Measurements from ENCODE around the gene AHSA1.

The AHSA1 gene

DNA sequence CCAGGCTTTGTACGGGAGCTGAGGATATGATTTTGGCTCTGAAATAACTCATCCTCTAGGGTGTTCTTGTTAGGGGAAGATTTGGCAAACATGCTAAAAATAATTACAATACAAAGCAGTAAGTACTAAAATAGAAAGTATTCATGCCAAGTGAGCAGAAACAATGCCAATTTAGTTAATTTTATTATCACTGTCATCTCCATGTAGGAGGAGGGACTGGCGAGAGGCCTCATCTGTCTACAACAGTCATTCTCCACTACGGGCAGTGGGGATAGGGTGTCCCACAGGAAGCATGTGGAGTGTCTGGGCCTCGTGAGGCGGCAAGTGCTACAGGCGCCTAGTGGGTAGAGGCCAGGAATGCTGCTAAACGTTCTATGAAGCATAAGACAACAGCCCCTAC lies 37.4 kb downstream of the AHSA1 start:
- Histone ChIP-seq H3K27me3 (replicated peaks; ENCODE audit: control insufficient read depth, insufficient read depth, low read length) (peaks cover 6% of the 10 kb centered on the region), H3K9me3 (ENCODE audit: control insufficient read depth, low read length) (no peaks in the 10 kb centered on the region), H3K9ac (ENCODE audit: low read length) (no peak overlapping the region), H3K4me1 (ENCODE audit: control insufficient read depth, insufficient read depth, low read length) (no peaks in the 10 kb centered on the region), H3K4me3 (ENCODE audit: low read length) (no peak overlapping the region), H3K36me3 (ENCODE audit: control insufficient read depth, insufficient read depth, low read length, severe bottlenecking) (no peaks in the 10 kb centered on the region)
- DNase-seq (ENCODE audit: low read depth): no peak

DNA sequence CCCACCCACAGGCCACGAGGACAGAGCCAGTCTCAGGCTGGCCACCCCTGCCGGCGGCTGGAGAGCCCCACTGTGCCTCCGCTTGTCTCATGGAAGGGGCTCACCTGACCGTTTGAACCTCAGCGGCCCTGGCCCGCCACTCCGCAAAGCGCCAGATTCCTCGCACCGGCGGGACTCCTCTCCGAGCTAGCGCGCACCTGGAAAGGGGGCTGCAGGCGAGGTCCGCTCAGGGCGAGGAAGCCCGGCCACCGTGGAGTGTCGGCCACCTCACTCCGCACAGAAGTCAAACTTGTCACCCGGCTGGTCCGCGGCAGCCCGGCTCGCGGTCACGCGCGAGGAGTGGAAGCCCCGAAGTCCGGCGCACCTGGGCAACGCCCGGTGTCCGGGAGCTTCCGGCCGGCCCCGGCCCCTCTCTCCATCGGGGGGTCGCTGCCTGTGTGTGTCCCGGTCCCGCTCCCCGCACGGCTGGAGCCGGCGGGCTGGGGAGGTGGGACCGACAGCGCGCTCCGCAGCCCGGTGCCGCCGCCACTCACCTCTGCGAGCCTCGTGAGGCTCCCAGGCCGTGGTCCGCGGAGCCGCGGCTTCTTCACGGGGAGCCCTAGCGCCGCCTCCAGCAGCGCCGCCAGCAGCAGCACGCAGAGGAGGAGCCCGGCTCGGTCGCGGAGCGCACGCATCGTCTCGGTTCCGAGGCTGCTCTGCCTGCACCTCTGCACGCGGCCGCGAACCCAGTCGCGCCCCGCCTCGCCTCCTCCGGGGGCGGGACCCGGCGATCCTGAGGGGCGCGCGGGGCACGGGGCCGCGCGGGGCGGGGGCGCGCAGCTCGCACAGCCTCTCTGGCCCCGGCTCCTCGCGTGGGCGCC lies 40.5 kb downstream of the AHSA1 start, which contains the start of gene ISM2:
Gene ISM2, minus strand, starts transcription at position 697 of the 860 bp plus-strand sequence. Its CDS starts 23 bp downstream, at position 674.
- peak within 1 kb of the TSS; percentile 73 for H3K4me3 ChIP-seq (ENCODE audit: low read length)
- peaks cover 6% of the 10 kb centered on the region for H3K27me3 ChIP-seq (replicated peaks; ENCODE audit: control insufficient read depth, insufficient read depth, low read length)
- no peaks in the 10 kb centered on the region for H3K9me3 ChIP-seq (ENCODE audit: control insufficient read depth, low read length)
- no peaks in the 10 kb centered on the region for H3K4me1 ChIP-seq (ENCODE audit: control insufficient read depth, insufficient read depth, low read length)
- H3K9ac ChIP-seq (ENCODE audit: low read length): no peak within 1 kb of the TSS
- peak; percentile 71 for DNase-seq (ENCODE audit: low read depth)
- no peaks in the 10 kb centered on the region for H3K36me3 ChIP-seq (ENCODE audit: control insufficient read depth, insufficient read depth, low read length, severe bottlenecking)

DNA sequence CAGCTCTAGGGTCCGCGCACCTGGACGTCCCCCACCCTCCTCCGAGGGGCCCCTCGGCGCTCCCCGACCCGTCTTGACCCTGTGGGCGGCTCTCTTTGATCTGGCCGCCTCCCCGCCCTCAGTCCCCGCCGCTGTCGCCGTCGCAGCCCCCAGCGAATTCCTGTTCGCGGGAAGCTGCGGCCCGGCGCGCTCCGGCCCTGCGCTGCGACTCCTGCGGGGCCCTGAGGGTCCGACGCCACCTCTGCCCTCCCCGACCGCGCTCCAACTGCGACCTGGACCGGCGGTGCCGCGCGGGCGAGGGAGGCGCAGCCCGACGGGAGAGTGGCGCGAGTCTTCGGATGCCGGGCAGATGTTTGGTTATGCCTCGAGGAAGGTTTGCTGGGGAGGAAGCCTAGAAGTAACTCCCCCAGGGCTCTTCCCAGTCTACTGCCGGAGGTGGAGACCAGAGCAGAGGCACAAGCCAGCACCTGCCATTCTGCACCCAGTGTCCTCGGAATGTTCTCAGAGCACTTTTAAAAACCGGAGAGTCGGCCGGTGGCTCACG lies 41.2 kb downstream of the AHSA1 start:
- Histone ChIP-seq H3K9ac (ENCODE audit: low read length) (no peak overlapping the region), H3K4me1 (ENCODE audit: control insufficient read depth, insufficient read depth, low read length) (no peaks in the 10 kb centered on the region), H3K9me3 (ENCODE audit: control insufficient read depth, low read length) (no peaks in the 10 kb centered on the region), H3K27me3 (replicated peaks; ENCODE audit: control insufficient read depth, insufficient read depth, low read length) (peaks cover 6% of the 10 kb centered on the region), H3K4me3 (ENCODE audit: low read length) (peak overlapping the region; percentile 73), H3K36me3 (ENCODE audit: control insufficient read depth, insufficient read depth, low read length, severe bottlenecking) (no peaks in the 10 kb centered on the region)
- peak; percentile 14 for DNase-seq (ENCODE audit: low read depth)

- H3K9me3 ChIP-seq (ENCODE audit: control insufficient read depth, low read length): no peaks in the 10 kb centered on the region
- no peak overlapping the region for H3K9ac ChIP-seq (ENCODE audit: low read length)
- no peak for DNase-seq (ENCODE audit: low read depth)
- no peaks in the 10 kb centered on the region for H3K4me1 ChIP-seq (ENCODE audit: control insufficient read depth, insufficient read depth, low read length)
- peaks cover 6% of the 10 kb centered on the region for H3K27me3 ChIP-seq (replicated peaks; ENCODE audit: control insufficient read depth, insufficient read depth, low read length)
- no peak overlapping the region for H3K4me3 ChIP-seq (ENCODE audit: low read length)
- peaks cover 7% of the 10 kb centered on the region for H3K36me3 ChIP-seq (ENCODE audit: control insufficient read depth, insufficient read depth, low read length, severe bottlenecking)
These were observed 44.4 kb downstream of the AHSA1 start for GRCh38 chr14:77502109-77502782.

GRCh38 chr14:77503138-77503537 lies 45.2 kb downstream of the AHSA1 start:
- peaks cover 7% of the 10 kb centered on the region for H3K36me3 ChIP-seq (ENCODE audit: control insufficient read depth, insufficient read depth, low read length, severe bottlenecking)
- H3K4me3 ChIP-seq (ENCODE audit: low read length): no peak overlapping the region
- no peaks in the 10 kb centered on the region for H3K9me3 ChIP-seq (ENCODE audit: control insufficient read depth, low read length)
- H3K27me3 ChIP-seq (replicated peaks; ENCODE audit: control insufficient read depth, insufficient read depth, low read length): peaks cover 1% of the 10 kb centered on the region
- H3K9ac ChIP-seq (ENCODE audit: low read length): no peak overlapping the region
- H3K4me1 ChIP-seq (ENCODE audit: control insufficient read depth, insufficient read depth, low read length): peaks cover 3% of the 10 kb centered on the region
- no peak for DNase-seq (ENCODE audit: low read depth)

- Histone ChIP-seq H3K4me3 (ENCODE audit: low read length) (no peak overlapping the region), H3K27me3 (replicated peaks; ENCODE audit: control insufficient read depth, insufficient read depth, low read length) (no peaks in the 10 kb centered on the region), H3K36me3 (ENCODE audit: control insufficient read depth, insufficient read depth, low read length, severe bottlenecking) (peaks cover 7% of the 10 kb centered on the region), H3K9ac (ENCODE audit: low read length) (no peak overlapping the region), H3K9me3 (ENCODE audit: control insufficient read depth, low read length) (no peaks in the 10 kb centered on the region), H3K4me1 (ENCODE audit: control insufficient read depth, insufficient read depth, low read length) (peaks cover 11% of the 10 kb centered on the region)
- DNase-seq (ENCODE audit: low read depth): no peak
These were observed 47.1 kb downstream of the AHSA1 start for GRCh38 chr14:77505031-77505430.

- no peak for DNase-seq (ENCODE audit: low read depth)
- Histone ChIP-seq H3K4me3 (ENCODE audit: low read length) (no peak overlapping the region), H3K4me1 (ENCODE audit: control insufficient read depth, insufficient read depth, low read length) (peaks cover 11% of the 10 kb centered on the region), H3K9me3 (ENCODE audit: control insufficient read depth, low read length) (no peaks in the 10 kb centered on the region), H3K27me3 (replicated peaks; ENCODE audit: control insufficient read depth, insufficient read depth, low read length) (no peaks in the 10 kb centered on the region), H3K36me3 (ENCODE audit: control insufficient read depth, insufficient read depth, low read length, severe bottlenecking) (peaks cover 21% of the 10 kb centered on the region), H3K9ac (ENCODE audit: low read length) (no peak overlapping the region)
These were observed 49.9 kb downstream of the AHSA1 start for GRCh38 chr14:77507762-77508161.

- Histone ChIP-seq H3K4me3 (ENCODE audit: low read length) (no peak overlapping the region), H3K4me1 (ENCODE audit: control insufficient read depth, insufficient read depth, low read length) (peaks cover 11% of the 10 kb centered on the region), H3K9ac (ENCODE audit: low read length) (no peak overlapping the region), H3K27me3 (replicated peaks; ENCODE audit: control insufficient read depth, insufficient read depth, low read length) (no peaks in the 10 kb centered on the region), H3K36me3 (ENCODE audit: control insufficient read depth, insufficient read depth, low read length, severe bottlenecking) (peaks cover 21% of the 10 kb centered on the region), H3K9me3 (ENCODE audit: control insufficient read depth, low read length) (no peaks in the 10 kb centered on the region)
- peak; percentile 61 for DNase-seq (ENCODE audit: low read depth)
These were observed 50.4 kb downstream of the AHSA1 start for GRCh38 chr14:77508249-77508648.

- Histone ChIP-seq H3K9ac (ENCODE audit: low read length) (no peak overlapping the region), H3K27me3 (replicated peaks; ENCODE audit: control insufficient read depth, insufficient read depth, low read length) (no peaks in the 10 kb centered on the region), H3K36me3 (ENCODE audit: control insufficient read depth, insufficient read depth, low read length, severe bottlenecking) (peaks cover 21% of the 10 kb centered on the region), H3K9me3 (ENCODE audit: control insufficient read depth, low read length) (no peaks in the 10 kb centered on the region), H3K4me1 (ENCODE audit: control insufficient read depth, insufficient read depth, low read length) (peaks cover 11% of the 10 kb centered on the region), H3K4me3 (ENCODE audit: low read length) (no peak overlapping the region)
- DNase-seq (ENCODE audit: low read depth): no peak
These were observed 51.0 kb downstream of the AHSA1 start for GRCh38 chr14:77508876-77509275.

- Histone ChIP-seq H3K4me1 (ENCODE audit: control insufficient read depth, insufficient read depth, low read length) (peaks cover 11% of the 10 kb centered on the region), H3K9ac (ENCODE audit: low read length) (no peak overlapping the region), H3K27me3 (replicated peaks; ENCODE audit: control insufficient read depth, insufficient read depth, low read length) (no peaks in the 10 kb centered on the region), H3K9me3 (ENCODE audit: control insufficient read depth, low read length) (no peaks in the 10 kb centered on the region), H3K36me3 (ENCODE audit: control insufficient read depth, insufficient read depth, low read length, severe bottlenecking) (peaks cover 21% of the 10 kb centered on the region), H3K4me3 (ENCODE audit: low read length) (no peak overlapping the region)
- DNase-seq (ENCODE audit: low read depth): no peak
These were observed 51.5 kb downstream of the AHSA1 start for GRCh38 chr14:77509366-77509765.

- no peak overlapping the region for H3K4me3 ChIP-seq (ENCODE audit: low read length)
- H3K36me3 ChIP-seq (ENCODE audit: control insufficient read depth, insufficient read depth, low read length, severe bottlenecking): peaks cover 19% of the 10 kb centered on the region
- no peak overlapping the region for H3K9ac ChIP-seq (ENCODE audit: low read length)
- no peaks in the 10 kb centered on the region for H3K27me3 ChIP-seq (replicated peaks; ENCODE audit: control insufficient read depth, insufficient read depth, low read length)
- peaks cover 11% of the 10 kb centered on the region for H3K4me1 ChIP-seq (ENCODE audit: control insufficient read depth, insufficient read depth, low read length)
- no peak for DNase-seq (ENCODE audit: low read depth)
- no peaks in the 10 kb centered on the region for H3K9me3 ChIP-seq (ENCODE audit: control insufficient read depth, low read length)
These were observed 53.7 kb downstream of the AHSA1 start for GRCh38 chr14:77511486-77512162.

Data from adipocyte (in vitro differentiated cells).